Measurements from ENCODE around the gene MAB21L2. TPM values are rescaled to one million over a fixed set of nuclear protein-coding genes. Genes with fewer than 3 reads are reported as not detected.

MAB21L2 gene
- total and polyA plus RNA-seq, 2 experiments from 2014 or later: 0.39 TPM; not detected in 1

DNA sequence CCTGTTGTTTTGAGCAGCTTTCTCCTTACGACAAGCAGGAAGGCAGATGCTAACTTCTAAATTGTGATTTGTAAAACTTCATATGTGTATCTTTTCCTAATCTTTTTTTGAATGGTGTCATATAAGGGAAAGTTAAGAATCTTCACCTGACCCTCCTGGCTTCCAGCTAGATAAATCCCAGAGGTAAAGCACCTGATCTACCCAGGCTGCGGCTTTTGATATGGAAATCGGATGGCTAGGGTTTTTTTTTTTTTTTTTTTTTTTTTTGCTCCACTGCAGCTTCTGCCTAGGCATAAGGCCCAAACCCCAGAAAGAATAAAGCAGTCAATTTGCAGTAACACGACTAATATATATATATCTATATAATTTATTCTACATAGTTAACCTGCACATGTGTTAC is 10.0 kb downstream of the MAB21L2 start:
- Histone ChIP-seq H3K27ac (ENCODE audit: low read depth) (peak overlapping the region; percentile 39; the same call in 1 of the 2 replicates), H3K79me2 (replicated peaks; ENCODE audit: insufficient read depth) (no peaks in the 10 kb centered on the region), H3K4me2 (peak overlapping the region; percentile 70), H2AFZ (no peak overlapping the region), H3F3A (replicated peaks; ENCODE audit: low read depth) (no peaks in the 10 kb centered on the region), H3K4me3 (peak overlapping the region; percentile 39), H4K20me1 (replicated peaks; ENCODE audit: insufficient read depth) (no peaks in the 10 kb centered on the region), H3K36me3 (ENCODE audit: insufficient read depth) (no peaks in the 10 kb centered on the region), H3K4me1 (ENCODE audit: insufficient read depth) (peaks cover 21% of the 10 kb centered on the region), H3K27me3 (ENCODE audit: insufficient read depth) (peaks cover under 1% of the 10 kb centered on the region; the same call in 1 of the 2 replicates), H3K9me2 (ENCODE audit: insufficient read depth) (no peaks in the 10 kb centered on the region)
- Mint-ChIP-seq H3K9me3 (no peaks in the 10 kb centered on the region), H3K36me3 (ENCODE audit: low read depth) (0 out of 3 replicates have a peak, but pooled peaks cover 5% of the 10 kb centered on the region), H3K4me3 (peak overlapping the region; percentile 61), H3K4me1 (peaks cover 17% of the 10 kb centered on the region), H3K27ac (peak overlapping the region; percentile 33; the same call in 1 of the 2 replicates), H3K27me3 (ENCODE audit: insufficient read depth, low read depth, poor library complexity) (peaks cover 7% of the 10 kb centered on the region)
- TF ChIP-seq ZNF114 (CRISPR knock-in tag; IDR thresholded peaks at IDR 0.05): no peak
- TF ChIP-seq, protein P1, sequence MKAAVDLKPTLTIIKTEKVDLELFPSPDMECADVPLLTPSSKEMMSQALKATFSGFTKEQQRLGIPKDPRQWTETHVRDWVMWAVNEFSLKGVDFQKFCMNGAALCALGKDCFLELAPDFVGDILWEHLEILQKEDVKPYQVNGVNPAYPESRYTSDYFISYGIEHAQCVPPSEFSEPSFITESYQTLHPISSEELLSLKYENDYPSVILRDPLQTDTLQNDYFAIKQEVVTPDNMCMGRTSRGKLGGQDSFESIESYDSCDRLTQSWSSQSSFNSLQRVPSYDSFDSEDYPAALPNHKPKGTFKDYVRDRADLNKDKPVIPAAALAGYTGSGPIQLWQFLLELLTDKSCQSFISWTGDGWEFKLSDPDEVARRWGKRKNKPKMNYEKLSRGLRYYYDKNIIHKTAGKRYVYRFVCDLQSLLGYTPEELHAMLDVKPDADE (IDR thresholded peaks at IDR 0.05): no peak
- TF ChIP-seq ZNF331 (CRISPR knock-in tag; IDR thresholded peaks at IDR 0.05; ENCODE audit: low read depth): no peak
- no peak for TF ChIP-seq NANOG (IDR thresholded peaks at IDR 0.05; ENCODE audit: borderline replicate concordance)
- TF ChIP-seq, protein P2, sequence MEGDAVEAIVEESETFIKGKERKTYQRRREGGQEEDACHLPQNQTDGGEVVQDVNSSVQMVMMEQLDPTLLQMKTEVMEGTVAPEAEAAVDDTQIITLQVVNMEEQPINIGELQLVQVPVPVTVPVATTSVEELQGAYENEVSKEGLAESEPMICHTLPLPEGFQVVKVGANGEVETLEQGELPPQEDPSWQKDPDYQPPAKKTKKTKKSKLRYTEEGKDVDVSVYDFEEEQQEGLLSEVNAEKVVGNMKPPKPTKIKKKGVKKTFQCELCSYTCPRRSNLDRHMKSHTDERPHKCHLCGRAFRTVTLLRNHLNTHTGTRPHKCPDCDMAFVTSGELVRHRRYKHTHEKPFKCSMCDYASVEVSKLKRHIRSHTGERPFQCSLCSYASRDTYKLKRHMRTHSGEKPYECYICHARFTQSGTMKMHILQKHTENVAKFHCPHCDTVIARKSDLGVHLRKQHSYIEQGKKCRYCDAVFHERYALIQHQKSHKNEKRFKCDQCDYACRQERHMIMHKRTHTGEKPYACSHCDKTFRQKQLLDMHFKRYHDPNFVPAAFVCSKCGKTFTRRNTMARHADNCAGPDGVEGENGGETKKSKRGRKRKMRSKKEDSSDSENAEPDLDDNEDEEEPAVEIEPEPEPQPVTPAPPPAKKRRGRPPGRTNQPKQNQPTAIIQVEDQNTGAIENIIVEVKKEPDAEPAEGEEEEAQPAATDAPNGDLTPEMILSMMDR (conservative IDR thresholded peaks at IDR 0.05; ENCODE audit: low read depth in 2 of 2): no peak
- TF ChIP-seq EZH2 (IDR thresholded peaks at IDR 0.05; ENCODE audit: low read depth, unreplicated experiment): no peak
- TF ChIP-seq, protein P3, sequence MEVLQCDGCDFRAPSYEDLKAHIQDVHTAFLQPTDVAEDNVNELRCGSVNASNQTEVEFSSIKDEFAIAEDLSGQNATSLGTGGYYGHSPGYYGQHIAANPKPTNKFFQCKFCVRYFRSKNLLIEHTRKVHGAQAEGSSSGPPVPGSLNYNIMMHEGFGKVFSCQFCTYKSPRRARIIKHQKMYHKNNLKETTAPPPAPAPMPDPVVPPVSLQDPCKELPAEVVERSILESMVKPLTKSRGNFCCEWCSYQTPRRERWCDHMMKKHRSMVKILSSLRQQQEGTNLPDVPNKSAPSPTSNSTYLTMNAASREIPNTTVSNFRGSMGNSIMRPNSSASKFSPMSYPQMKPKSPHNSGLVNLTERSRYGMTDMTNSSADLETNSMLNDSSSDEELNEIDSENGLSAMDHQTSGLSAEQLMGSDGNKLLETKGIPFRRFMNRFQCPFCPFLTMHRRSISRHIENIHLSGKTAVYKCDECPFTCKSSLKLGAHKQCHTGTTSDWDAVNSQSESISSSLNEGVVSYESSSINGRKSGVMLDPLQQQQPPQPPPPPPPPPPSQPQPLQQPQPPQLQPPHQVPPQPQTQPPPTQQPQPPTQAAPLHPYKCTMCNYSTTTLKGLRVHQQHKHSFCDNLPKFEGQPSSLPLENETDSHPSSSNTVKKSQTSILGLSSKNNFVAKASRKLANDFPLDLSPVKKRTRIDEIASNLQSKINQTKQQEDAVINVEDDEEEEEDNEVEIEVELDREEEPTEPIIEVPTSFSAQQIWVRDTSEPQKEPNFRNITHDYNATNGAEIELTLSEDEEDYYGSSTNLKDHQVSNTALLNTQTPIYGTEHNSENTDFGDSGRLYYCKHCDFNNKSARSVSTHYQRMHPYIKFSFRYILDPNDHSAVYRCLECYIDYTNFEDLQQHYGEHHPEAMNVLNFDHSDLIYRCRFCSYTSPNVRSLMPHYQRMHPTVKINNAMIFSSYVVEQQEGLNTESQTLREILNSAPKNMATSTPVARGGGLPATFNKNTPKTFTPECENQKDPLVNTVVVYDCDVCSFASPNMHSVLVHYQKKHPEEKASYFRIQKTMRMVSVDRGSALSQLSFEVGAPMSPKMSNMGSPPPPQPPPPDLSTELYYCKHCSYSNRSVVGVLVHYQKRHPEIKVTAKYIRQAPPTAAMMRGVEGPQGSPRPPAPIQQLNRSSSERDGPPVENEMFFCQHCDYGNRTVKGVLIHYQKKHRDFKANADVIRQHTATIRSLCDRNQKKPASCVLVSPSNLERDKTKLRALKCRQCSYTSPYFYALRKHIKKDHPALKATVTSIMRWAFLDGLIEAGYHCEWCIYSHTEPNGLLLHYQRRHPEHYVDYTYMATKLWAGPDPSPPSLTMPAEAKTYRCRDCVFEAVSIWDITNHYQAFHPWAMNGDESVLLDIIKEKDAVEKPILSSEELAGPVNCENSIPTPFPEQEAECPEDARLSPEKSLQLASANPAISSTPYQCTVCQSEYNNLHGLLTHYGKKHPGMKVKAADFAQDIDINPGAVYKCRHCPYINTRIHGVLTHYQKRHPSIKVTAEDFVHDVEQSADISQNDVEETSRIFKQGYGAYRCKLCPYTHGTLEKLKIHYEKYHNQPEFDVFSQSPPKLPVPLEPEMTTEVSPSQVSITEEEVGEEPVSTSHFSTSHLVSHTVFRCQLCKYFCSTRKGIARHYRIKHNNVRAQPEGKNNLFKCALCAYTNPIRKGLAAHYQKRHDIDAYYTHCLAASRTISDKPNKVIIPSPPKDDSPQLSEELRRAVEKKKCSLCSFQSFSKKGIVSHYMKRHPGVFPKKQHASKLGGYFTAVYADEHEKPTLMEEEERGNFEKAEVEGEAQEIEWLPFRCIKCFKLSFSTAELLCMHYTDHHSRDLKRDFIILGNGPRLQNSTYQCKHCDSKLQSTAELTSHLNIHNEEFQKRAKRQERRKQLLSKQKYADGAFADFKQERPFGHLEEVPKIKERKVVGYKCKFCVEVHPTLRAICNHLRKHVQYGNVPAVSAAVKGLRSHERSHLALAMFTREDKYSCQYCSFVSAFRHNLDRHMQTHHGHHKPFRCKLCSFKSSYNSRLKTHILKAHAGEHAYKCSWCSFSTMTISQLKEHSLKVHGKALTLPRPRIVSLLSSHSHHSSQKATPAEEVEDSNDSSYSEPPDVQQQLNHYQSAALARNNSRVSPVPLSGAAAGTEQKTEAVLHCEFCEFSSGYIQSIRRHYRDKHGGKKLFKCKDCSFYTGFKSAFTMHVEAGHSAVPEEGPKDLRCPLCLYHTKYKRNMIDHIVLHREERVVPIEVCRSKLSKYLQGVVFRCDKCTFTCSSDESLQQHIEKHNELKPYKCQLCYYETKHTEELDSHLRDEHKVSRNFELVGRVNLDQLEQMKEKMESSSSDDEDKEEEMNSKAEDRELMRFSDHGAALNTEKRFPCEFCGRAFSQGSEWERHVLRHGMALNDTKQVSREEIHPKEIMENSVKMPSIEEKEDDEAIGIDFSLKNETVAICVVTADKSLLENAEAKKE (CRISPR knock-in tag; IDR thresholded peaks at IDR 0.05): no peak
- no peak for TF ChIP-seq EZH2phosphoT487 (IDR thresholded peaks at IDR 0.05; ENCODE audit: unreplicated experiment)
- no peak for TF ChIP-seq STAT1 (IDR thresholded peaks at IDR 0.05; ENCODE audit: unreplicated experiment)
- TF ChIP-seq POLR2AphosphoS5 (IDR thresholded peaks at IDR 0.05; ENCODE audit: low read depth): no peak
- TF ChIP-seq CREB1 (CRISPR knock-in tag; IDR thresholded peaks at IDR 0.05; ENCODE audit: low read depth): no peak
- TF ChIP-seq JUNB (IDR thresholded peaks at IDR 0.05; ENCODE audit: unreplicated experiment): no peak
- TF ChIP-seq, protein P4, sequence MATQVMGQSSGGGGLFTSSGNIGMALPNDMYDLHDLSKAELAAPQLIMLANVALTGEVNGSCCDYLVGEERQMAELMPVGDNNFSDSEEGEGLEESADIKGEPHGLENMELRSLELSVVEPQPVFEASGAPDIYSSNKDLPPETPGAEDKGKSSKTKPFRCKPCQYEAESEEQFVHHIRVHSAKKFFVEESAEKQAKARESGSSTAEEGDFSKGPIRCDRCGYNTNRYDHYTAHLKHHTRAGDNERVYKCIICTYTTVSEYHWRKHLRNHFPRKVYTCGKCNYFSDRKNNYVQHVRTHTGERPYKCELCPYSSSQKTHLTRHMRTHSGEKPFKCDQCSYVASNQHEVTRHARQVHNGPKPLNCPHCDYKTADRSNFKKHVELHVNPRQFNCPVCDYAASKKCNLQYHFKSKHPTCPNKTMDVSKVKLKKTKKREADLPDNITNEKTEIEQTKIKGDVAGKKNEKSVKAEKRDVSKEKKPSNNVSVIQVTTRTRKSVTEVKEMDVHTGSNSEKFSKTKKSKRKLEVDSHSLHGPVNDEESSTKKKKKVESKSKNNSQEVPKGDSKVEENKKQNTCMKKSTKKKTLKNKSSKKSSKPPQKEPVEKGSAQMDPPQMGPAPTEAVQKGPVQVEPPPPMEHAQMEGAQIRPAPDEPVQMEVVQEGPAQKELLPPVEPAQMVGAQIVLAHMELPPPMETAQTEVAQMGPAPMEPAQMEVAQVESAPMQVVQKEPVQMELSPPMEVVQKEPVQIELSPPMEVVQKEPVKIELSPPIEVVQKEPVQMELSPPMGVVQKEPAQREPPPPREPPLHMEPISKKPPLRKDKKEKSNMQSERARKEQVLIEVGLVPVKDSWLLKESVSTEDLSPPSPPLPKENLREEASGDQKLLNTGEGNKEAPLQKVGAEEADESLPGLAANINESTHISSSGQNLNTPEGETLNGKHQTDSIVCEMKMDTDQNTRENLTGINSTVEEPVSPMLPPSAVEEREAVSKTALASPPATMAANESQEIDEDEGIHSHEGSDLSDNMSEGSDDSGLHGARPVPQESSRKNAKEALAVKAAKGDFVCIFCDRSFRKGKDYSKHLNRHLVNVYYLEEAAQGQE (IDR thresholded peaks at IDR 0.05; ENCODE audit: unreplicated experiment): no peak
- ATAC-seq (peak; percentile 73), DNase-seq (ENCODE audit: low spot score) (peak; percentile 63)
